Measurements from ENCODE around the gene SCTR. TPM values are rescaled to one million over a fixed set of nuclear protein-coding genes. Genes with fewer than 3 reads are reported as not detected.

The SCTR gene
- total and polyA plus RNA-seq, 7 experiments from 2014 or later: not detected

DNA sequence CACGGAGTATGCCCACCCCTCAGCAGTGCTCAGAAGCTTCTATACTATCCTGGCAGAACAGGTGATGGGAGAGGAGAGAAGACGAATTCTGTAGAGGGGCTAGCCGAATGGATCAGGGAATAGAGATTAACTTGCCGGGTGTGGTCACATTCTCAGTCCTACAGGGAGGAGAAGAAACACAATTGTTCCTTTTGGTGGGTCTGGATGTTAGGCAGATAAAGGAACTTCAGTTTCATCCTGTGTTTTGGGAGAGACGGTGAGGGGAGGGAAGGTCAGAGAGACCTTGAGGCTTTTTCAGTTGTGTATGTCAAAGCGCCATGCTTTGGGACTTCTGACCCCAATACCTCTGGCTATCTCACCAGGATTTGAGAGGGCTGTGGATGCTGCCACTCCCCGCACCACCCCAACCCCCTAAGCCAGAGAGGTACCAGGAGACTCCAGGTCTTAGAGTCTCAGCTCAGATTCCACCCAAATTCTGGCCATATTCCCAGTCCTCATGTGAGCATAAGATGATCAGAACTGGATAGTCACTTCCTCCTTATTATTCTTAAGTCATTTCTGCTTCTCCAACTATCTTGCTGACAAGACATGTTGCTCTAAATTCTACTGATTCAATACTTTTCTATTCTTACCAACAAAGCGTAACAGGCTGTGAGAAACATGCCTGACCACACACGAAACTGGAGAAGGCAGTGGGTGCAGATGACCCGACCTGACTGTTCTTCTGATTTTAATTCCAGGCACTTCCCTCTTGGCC, 94.9 kb downstream of the SCTR start:
- ChIA-PET POLR2A (no interaction called here), CTCF (no interaction called here)
- no peak overlapping the region for H3K27ac Mint-ChIP-seq
- no peak overlapping the region for H3K4me3 Mint-ChIP-seq
- H3K9me3 Mint-ChIP-seq: peaks cover 0 to 1% (median 0%) of the 10 kb centered on the region in 11 donors
- H3K36me3 ChIP-seq (ENCODE audit: control insufficient read depth in 2 of 3, insufficient read depth in 3 of 3, low read length in 3 of 3): no peaks in the 10 kb centered on the region
- ATAC-seq (no peak), DNase-seq (no peak)
- H3K4me3 ChIP-seq (ENCODE audit: low read length): no peak overlapping the region
- H3K27me3 ChIP-seq (ENCODE audit: control insufficient read depth in 2 of 2, insufficient read depth in 2 of 2, low read length in 2 of 2): peaks cover 0 to 5% of the 10 kb centered on the region in 2 donors
- H3K4me1 ChIP-seq (ENCODE audit: control insufficient read depth in 2 of 2, insufficient read depth in 2 of 2, low read length in 2 of 2): no peaks in the 10 kb centered on the region
- intact Hi-C loops (cut with micrococcal nuclease): no loop called here
- no peaks in the 10 kb centered on the region for H3K36me3 Mint-ChIP-seq
- H3K9me3 ChIP-seq (ENCODE audit: control insufficient read depth in 2 of 3, low read length in 3 of 3): no peaks in the 10 kb centered on the region
- peaks cover 71 to 81% (median 72%) of the 10 kb centered on the region in 5 donors for H3K27me3 Mint-ChIP-seq
- H3K27ac ChIP-seq (ENCODE audit: low read depth, low read length): no peak overlapping the region
- peaks cover 0 to 12% (median 8%) of the 10 kb centered on the region in 7 donors for H3K4me1 Mint-ChIP-seq

DNA sequence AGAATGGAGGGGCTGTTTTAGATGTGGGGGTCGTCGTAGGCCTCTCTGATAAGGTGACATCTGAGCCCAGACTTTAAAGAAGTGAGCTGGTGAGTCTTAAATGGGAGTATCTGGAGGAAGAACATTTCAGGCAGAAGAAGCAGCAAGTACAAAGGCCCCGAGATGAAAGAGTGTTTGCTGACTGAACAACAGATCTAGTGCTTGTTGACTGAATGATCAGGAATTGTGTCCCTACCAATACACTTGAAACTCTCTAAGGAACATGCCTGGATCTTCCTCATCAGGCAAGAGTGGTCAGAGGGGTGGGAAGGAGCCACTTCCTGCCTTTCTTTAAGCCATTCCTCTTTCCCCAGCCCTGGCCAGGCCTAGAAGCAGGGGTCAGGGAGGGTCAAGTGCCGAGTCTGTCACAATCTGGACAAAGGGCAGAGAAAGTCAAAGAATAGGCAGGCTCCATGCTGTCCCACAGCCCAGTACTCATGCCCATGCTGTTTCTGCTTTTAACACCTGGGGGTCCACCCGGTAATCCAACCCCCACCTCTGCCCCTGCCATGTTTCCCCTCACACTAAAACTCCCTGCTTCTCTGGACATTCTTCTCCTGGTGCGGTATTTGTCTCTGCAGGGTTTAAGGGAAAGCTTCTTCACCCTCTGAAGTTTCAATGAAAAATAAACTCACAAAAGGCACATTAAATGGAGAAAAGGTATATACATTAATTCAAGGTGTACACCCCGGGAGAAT, 95.6 kb downstream of the SCTR start:
- Histone ChIP-seq H3K9me3 (ENCODE audit: control insufficient read depth in 2 of 3, low read length in 3 of 3) (no peaks in the 10 kb centered on the region), H3K36me3 (ENCODE audit: control insufficient read depth in 2 of 3, insufficient read depth in 3 of 3, low read length in 3 of 3) (no peaks in the 10 kb centered on the region), H3K27me3 (ENCODE audit: control insufficient read depth in 2 of 2, insufficient read depth in 2 of 2, low read length in 2 of 2) (peaks cover 0 to 5% of the 10 kb centered on the region in 2 donors), H3K27ac (ENCODE audit: low read depth, low read length) (no peak overlapping the region), H3K4me3 (ENCODE audit: low read length) (no peak overlapping the region), H3K4me1 (ENCODE audit: control insufficient read depth in 2 of 2, insufficient read depth in 2 of 2, low read length in 2 of 2) (no peaks in the 10 kb centered on the region)
- POLR2A ChIA-PET: no interaction called here
- CTCF ChIA-PET: no interaction called here
- ATAC-seq (no peak), DNase-seq (no peak)
- Mint-ChIP-seq H3K4me3 (no peak overlapping the region), H3K36me3 (no peaks in the 10 kb centered on the region), H3K27ac (no peak overlapping the region), H3K4me1 (peaks cover 0 to 12% (median 8%) of the 10 kb centered on the region in 7 donors), H3K27me3 (peaks cover 68 to 77% (median 72%) of the 10 kb centered on the region in 5 donors), H3K9me3 (peaks cover 0 to 1% (median 0%) of the 10 kb centered on the region in 11 donors)
- intact Hi-C loops (cut with micrococcal nuclease): no loop called here

DNA sequence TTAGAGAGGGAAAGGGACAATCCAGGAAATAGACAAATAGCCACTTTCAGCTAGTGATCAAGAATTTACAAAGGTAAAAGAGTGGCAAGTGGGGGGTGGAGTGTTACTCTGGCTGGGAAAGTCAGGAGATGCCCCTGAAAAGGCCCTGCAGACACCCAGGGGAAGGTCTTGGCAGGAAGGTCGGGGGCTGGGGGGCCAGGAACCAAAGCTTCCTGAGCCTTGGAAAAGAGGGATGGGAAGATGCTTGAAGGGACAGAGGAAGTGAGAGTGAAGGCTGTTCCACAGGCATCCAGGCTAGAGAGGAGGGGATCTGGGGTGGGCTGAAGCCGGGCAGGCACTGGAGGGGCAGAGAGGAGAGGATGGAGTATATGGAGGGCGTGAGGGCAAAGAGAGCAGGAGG, 96.5 kb downstream of the SCTR start:
- no peak for ATAC-seq
- H3K27me3 ChIP-seq (ENCODE audit: control insufficient read depth in 2 of 2, insufficient read depth in 2 of 2, low read length in 2 of 2): peaks cover 0 to 5% of the 10 kb centered on the region in 2 donors
- H3K4me3 ChIP-seq (ENCODE audit: low read length): no peak overlapping the region
- peaks cover 0 to 11% (median 8%) of the 10 kb centered on the region in 7 donors for H3K4me1 Mint-ChIP-seq
- H3K4me1 ChIP-seq (ENCODE audit: control insufficient read depth in 2 of 2, insufficient read depth in 2 of 2, low read length in 2 of 2): no peaks in the 10 kb centered on the region
- H3K36me3 ChIP-seq (ENCODE audit: control insufficient read depth in 2 of 3, insufficient read depth in 3 of 3, low read length in 3 of 3): no peaks in the 10 kb centered on the region
- peaks cover 0 to 1% (median 0%) of the 10 kb centered on the region in 11 donors for H3K9me3 Mint-ChIP-seq
- no peak overlapping the region for H3K4me3 Mint-ChIP-seq
- no peak for DNase-seq
- H3K27ac ChIP-seq (ENCODE audit: low read depth, low read length): no peak overlapping the region
- H3K9me3 ChIP-seq (ENCODE audit: control insufficient read depth in 2 of 3, low read length in 3 of 3): no peaks in the 10 kb centered on the region
- ChIA-PET POLR2A (no interaction called here), CTCF (no interaction called here)
- H3K27me3 Mint-ChIP-seq: peaks cover 64 to 73% (median 67%) of the 10 kb centered on the region in 5 donors
- H3K36me3 Mint-ChIP-seq: no peaks in the 10 kb centered on the region
- intact Hi-C loops (cut with micrococcal nuclease): no loop called here
- no peak overlapping the region for H3K27ac Mint-ChIP-seq

DNA sequence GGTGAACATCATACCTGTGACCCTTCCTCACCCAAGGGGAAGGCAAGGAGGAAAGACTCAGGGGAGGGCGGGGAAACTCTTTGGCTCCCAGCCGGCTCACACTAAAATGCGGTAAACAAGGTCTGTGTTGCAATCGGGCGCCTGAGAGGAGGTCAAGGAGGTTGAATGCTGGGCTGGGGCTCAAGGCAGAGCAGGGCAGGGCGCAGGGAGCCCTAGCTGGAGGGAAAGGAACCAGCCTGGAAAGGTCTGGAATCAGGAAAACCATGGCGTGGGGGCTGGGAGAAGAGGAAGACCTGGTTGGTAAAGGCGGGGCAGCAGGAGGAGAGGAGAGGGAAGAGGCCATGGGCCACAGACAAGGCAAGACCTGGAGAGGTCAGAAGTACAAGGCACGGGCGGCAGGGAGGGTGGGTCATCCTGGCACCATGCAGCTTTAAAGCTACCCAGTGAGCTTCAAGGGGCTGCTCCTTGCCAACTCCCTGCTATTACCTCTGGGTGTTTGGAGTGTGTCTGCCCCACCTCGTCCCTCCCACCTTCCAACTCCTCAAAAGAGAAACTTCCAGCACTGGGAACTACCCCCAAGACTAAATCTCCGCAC, 97.4 kb downstream of the SCTR start:
- H3K27me3 Mint-ChIP-seq: peaks cover 58 to 67% (median 61%) of the 10 kb centered on the region in 5 donors
- Histone ChIP-seq H3K36me3 (ENCODE audit: control insufficient read depth in 2 of 3, insufficient read depth in 3 of 3, low read length in 3 of 3) (no peaks in the 10 kb centered on the region), H3K27ac (ENCODE audit: low read depth, low read length) (no peak overlapping the region), H3K27me3 (ENCODE audit: control insufficient read depth in 2 of 2, insufficient read depth in 2 of 2, low read length in 2 of 2) (peaks cover 0 to 5% of the 10 kb centered on the region in 2 donors), H3K9me3 (ENCODE audit: control insufficient read depth in 2 of 3, low read length in 3 of 3) (no peaks in the 10 kb centered on the region), H3K4me3 (ENCODE audit: low read length) (no peak overlapping the region), H3K4me1 (ENCODE audit: control insufficient read depth in 2 of 2, insufficient read depth in 2 of 2, low read length in 2 of 2) (no peaks in the 10 kb centered on the region)
- intact Hi-C loops (cut with micrococcal nuclease): no loop called here
- peaks cover 0 to 3% (median 0%) of the 10 kb centered on the region in 5 donors for H3K36me3 Mint-ChIP-seq
- H3K4me1 Mint-ChIP-seq: peaks cover 0 to 3% (median 0%) of the 10 kb centered on the region in 7 donors
- ATAC-seq (no peak), DNase-seq (no peak)
- no peak overlapping the region for H3K4me3 Mint-ChIP-seq
- POLR2A ChIA-PET: no interaction called here
- CTCF ChIA-PET: no interaction called here
- no peak overlapping the region for H3K27ac Mint-ChIP-seq
- peaks cover 0 to 3% (median 1%) of the 10 kb centered on the region in 11 donors for H3K9me3 Mint-ChIP-seq

DNA sequence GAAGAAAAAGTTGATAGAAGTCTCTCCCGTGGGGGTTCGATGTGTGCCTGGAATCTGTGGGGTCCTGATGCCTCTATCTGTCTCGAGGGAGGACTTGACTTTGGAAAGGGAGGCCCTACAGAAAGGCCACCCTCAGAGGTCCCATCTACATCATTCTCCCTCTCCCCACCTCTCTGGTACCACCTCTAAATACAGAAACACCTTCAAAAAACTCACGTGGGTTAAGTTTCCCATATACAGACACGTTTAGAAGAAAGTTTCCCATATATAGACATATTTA, 97.9 kb downstream of the SCTR start:
- Histone ChIP-seq H3K9me3 (ENCODE audit: control insufficient read depth in 2 of 3, low read length in 3 of 3) (no peaks in the 10 kb centered on the region), H3K27me3 (ENCODE audit: control insufficient read depth in 2 of 2, insufficient read depth in 2 of 2, low read length in 2 of 2) (peaks cover 0 to 5% of the 10 kb centered on the region in 2 donors), H3K36me3 (ENCODE audit: control insufficient read depth in 2 of 3, insufficient read depth in 3 of 3, low read length in 3 of 3) (no peaks in the 10 kb centered on the region), H3K27ac (ENCODE audit: low read depth, low read length) (no peak overlapping the region), H3K4me1 (ENCODE audit: control insufficient read depth in 2 of 2, insufficient read depth in 2 of 2, low read length in 2 of 2) (no peaks in the 10 kb centered on the region), H3K4me3 (ENCODE audit: low read length) (no peak overlapping the region)
- H3K9me3 Mint-ChIP-seq: peaks cover 0 to 9% (median 4%) of the 10 kb centered on the region in 11 donors
- no peak overlapping the region for H3K27ac Mint-ChIP-seq
- ATAC-seq (no peak), DNase-seq (no peak)
- peaks cover 0 to 3% (median 0%) of the 10 kb centered on the region in 7 donors for H3K4me1 Mint-ChIP-seq
- no peak overlapping the region for H3K4me3 Mint-ChIP-seq
- H3K36me3 Mint-ChIP-seq: peaks cover 0 to 6% (median 0%) of the 10 kb centered on the region in 5 donors
- peaks cover 63 to 70% (median 65%) of the 10 kb centered on the region in 5 donors for H3K27me3 Mint-ChIP-seq
- POLR2A ChIA-PET: no interaction called here
- CTCF ChIA-PET: no interaction called here
- intact Hi-C loops (cut with micrococcal nuclease): no loop called here

DNA sequence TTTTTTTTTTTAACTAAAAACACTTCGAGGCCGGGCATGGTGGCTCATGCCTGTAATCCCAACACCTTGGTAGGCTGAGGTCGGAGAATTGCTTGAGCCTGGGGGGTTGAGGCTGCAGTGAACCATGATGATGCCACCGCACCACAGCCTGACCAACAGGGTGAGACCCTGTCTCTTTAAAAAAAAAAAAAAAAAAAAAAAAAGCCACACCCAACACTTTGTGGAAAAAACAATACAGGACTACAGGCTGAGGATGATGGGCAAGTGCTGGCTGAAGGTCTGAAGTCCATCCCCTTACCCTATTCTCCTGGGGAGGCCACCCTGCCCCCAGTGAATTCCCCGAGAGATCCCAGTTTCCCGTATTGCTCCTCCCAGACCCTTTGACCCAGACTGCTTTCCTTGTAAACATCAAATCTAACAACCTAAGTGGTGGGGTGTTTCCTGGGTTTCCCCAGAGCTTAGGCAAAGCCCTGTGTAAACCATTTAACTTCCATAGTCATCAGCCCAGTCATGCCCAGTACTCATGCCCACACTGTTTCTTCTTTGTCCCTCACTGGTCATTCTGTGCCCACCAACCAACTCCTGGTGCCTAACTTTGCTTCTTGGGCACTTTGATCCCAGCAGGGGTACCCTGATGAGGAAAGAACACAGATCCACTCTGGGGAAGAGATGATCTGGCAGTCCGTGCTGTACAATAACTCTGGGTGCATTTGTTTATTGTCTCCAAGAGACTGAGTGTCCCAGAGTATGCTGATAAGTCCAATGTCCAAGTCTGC, 98.5 kb downstream of the SCTR start:
- no peak overlapping the region for H3K27ac Mint-ChIP-seq
- peaks cover 0 to 9% (median 4%) of the 10 kb centered on the region in 11 donors for H3K9me3 Mint-ChIP-seq
- H3K4me3 Mint-ChIP-seq: no peak overlapping the region
- Histone ChIP-seq H3K27ac (ENCODE audit: low read depth, low read length) (no peak overlapping the region), H3K36me3 (ENCODE audit: control insufficient read depth in 2 of 3, insufficient read depth in 3 of 3, low read length in 3 of 3) (no peaks in the 10 kb centered on the region), H3K27me3 (ENCODE audit: control insufficient read depth in 2 of 2, insufficient read depth in 2 of 2, low read length in 2 of 2) (peaks cover 0 to 5% of the 10 kb centered on the region in 2 donors), H3K4me1 (ENCODE audit: control insufficient read depth in 2 of 2, insufficient read depth in 2 of 2, low read length in 2 of 2) (no peaks in the 10 kb centered on the region), H3K4me3 (ENCODE audit: low read length) (no peak overlapping the region), H3K9me3 (ENCODE audit: control insufficient read depth in 2 of 3, low read length in 3 of 3) (no peaks in the 10 kb centered on the region)
- ATAC-seq (no peak), DNase-seq (no peak)
- ChIA-PET CTCF (no interaction called here), POLR2A (no interaction called here)
- H3K4me1 Mint-ChIP-seq: no peaks in the 10 kb centered on the region
- peaks cover 0 to 6% (median 0%) of the 10 kb centered on the region in 5 donors for H3K36me3 Mint-ChIP-seq
- intact Hi-C loops (cut with micrococcal nuclease): no loop called here
- peaks cover 58 to 73% (median 61%) of the 10 kb centered on the region in 5 donors for H3K27me3 Mint-ChIP-seq

Measured in naive thymus-derived CD4-positive, alpha-beta T cell (primary cell).